Measurements from ENCODE around the gene MGAT5B.
"Not testable (repeated sequence)": the region's sequence is repeated elsewhere in the genome, so short reads cannot be mapped to it uniquely, and the experiment has no call there.

The MGAT5B gene

GRCh38 chr17:76868176-76868668 is at the start of gene MGAT5B:
MGAT5B (plus strand) TSS chr17:76868404; CDS start chr17:76869030, 626 bp downstream.
- peak; percentile 49 to 71 (median 66) for DNase-seq (ENCODE audit: low read depth in 4 of 4, low spot score in 1 of 4)

GRCh38 chr17:76820039-76820438 is 48.2 kb upstream of the MGAT5B start:
- no peak for DNase-seq (ENCODE audit: low read depth in 4 of 4, low spot score in 1 of 4)

DNA sequence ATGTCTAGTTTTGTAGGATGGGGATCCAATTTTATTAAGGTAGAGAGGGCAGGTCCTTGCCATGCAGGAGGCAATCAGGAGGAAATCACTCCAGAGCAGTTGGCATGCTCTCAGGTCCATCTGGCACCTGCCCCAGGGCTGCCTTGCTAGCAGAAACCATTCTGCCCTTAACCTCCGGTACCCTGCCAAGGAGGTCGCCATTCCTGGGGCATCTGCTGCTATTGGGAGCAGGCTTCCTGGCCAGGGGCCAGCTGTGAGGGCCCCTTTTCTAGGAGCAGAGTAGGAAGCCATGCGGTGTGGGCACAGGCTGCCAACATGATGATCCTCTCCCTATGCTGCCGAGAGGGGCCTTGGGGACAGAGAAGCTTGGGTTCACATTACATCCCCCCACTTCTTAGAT is 47.6 kb upstream of the MGAT5B start:
- DNase-seq (ENCODE audit: low read depth in 4 of 4, low spot score in 1 of 4) = no peak

GRCh38 chr17:76822184-76822778 is 45.9 kb upstream of the MGAT5B start:
- DNase-seq (ENCODE audit: low read depth in 4 of 4, low spot score in 1 of 4) = no peak

DNA sequence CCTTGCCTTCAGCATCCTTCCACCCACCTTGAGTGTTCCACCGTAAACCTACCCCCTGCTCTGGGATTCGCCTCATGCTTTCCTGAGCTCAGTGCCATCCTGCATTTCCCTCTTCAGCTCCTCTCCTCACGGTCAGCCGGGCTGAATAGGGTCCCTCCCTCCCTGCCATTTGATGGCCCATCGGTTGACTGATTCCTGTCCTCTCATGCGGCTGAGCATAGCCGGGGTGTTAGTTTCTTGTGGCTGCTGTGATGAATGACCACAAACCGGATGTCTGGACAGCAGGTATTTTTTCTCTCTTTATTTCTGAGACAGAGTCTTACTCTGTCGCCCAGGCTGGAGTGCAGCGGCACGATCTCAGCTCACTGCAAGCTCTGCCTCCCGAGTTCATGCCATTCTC is 44.1 kb upstream of the MGAT5B start:
- no peak for DNase-seq (ENCODE audit: low read depth in 4 of 4, low spot score in 1 of 4)

DNA sequence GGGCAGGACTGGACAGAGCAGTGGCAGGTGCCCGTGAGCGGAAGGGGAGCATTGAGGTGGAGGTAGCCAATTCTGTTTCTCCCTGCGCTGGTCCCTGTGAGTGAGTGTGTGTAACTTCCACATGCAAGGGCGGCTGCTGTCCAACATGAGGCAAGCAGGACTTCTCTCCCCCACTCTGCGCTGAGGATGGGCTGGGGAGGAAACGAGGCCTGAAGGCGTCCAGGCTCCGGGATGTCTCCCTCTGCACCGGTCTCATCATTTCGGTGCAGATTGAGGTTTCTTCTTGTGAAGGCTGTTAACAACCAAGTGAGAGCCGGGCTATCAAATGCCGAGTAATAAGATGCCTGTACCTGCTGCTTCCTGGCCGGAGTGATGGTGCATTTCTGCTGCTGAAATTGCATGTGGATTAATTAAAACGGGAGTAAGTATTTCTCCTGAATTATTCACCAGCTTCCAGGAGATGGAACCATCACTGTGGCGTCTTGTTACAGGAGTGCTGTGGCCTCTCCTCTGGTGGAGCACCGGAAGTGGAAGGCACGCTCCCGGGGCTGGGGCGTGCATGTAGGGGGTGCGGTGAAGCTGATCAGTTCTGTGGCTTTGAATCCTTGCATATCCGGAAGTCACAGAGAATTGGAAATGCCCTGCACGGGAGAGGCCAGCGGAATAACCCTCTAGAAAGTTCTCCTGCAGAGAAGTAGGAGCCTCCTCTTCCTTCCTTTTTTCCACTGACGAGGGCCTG is 41.7 kb upstream of the MGAT5B start:
- no peak for DNase-seq (ENCODE audit: low read depth in 4 of 4, low spot score in 1 of 4)

DNA sequence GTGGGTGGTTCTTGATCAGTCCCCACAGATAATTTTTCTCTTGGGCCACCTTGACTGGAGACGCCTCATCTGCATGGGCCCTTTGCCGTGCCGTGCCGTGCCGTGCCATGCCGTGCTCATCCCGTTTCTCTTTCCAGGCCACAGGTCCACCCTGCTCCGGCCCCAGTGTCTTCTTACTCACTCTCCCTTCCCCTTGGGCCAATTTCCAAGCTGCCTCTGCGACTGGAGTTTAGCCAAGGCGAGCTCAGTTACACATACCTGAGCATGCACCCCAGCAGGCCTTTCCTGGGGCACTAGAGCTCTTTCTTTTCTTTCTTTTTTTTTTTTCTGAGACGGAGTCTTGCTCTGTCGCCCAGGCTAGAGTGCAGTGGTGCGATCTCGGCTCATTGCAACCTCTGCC is 40.5 kb upstream of the MGAT5B start:
- no peak for DNase-seq (ENCODE audit: low read depth in 4 of 4, low spot score in 1 of 4)

DNA sequence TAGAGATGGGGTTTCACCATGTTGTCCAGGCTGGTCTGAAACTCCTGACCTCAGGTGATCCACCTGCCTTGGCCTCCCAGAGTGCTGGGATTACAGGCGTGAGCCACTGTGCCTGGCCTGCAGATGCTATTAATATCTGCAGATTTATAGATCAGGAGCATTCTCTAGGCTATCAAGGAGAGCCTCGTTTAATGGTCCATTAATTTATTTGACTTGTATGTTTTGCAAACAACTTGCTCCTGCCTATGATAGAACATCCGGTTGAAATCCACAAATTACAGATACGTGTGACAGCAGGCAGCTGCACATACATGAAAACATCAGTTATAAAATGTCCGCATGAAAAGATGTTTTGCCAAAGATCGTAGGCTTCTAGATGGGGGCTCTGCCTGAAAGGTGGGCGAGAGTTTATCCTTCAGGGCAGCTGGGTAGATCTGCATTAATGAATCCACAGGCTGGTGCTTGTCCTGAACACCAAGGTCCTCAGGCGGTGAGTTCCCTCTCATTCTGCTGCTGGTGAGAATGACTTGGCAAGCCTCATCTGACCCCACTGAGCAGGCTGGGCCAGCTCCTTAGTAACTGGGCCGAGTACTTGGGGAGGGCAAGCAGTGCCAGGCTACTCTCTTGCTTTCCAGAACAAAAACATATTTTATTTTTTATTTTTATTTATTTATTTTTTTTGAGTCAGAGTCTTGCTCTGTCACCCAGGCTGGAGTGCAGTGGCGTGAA is 37.1 kb upstream of the MGAT5B start:
- no peak for DNase-seq (ENCODE audit: low read depth in 4 of 4, low spot score in 1 of 4)

DNA sequence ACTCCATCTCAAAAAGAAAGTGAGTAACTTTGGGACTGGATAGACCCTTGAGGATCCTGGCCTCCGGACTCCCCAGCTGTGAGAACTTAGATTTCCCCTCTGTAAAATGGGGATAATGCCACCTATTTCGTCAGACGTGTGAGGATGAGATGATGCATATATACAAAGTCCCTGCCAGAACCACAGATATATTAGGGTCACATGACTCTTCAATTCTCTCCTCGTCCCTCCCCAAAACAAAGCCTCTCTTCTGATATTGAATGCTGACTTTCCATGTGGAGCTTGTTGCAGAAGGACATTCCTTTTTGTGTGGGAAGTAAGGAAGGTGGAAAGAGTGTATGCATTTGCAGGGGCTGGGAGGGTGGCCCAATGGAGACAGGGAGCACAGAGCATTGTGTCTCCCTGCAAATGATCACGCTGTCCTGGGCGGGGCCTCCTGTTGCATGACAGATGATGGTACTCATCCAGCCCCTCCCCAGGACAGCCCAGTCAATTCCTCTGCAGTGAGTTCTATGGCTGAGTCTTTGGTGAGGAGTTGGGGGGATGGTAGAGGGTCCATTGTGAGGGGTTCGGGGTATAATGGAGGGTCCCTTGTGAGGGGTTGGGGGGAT is 35.1 kb upstream of the MGAT5B start:
- DNase-seq (ENCODE audit: low read depth in 4 of 4, low spot score in 1 of 4) = no peak

DNA sequence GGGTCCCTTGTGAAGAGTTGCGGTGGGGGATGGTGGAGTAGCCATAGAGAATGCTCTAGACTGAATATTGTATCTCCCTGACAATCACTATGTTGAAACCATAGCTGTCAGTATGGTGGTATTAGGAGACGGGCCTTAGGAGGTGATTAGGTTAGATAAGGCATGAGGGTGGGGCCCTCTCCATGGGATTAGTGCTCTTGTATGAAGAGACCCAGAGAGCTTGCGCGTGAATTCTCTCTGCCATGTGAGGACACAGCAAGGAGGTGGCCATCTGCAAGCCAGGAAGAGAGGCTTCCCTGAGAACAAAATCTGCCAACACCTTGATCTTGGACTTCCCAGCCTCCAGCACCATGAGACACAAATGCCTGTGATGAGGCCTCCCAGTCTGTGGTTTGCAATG is 34.5 kb upstream of the MGAT5B start:
- DNase-seq (ENCODE audit: low read depth in 4 of 4, low spot score in 1 of 4) = no peak

- DNase-seq (ENCODE audit: low read depth in 4 of 4, low spot score in 1 of 4) = no peak
Measured at GRCh38 chr17:76834870-76835269, 33.3 kb upstream of the MGAT5B start.

DNA sequence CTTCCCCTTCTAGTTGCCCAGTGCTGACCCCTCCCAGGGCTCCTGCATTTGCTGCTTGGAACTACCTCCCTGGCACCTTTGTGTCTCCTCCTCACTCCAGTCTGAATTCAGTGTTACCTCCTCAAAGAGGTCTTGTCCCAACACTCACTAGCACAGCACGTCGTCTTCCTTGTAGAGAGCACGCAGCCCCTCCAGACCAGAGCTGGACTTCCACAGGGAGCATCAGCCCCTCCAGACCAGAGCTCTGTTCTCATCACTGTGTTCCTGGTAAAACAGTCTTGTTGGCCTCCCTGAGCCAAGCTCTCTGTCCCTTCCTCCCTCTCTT is 27.8 kb upstream of the MGAT5B start:
- no peak for DNase-seq (ENCODE audit: low read depth in 4 of 4, low spot score in 1 of 4)

- no peak for DNase-seq (ENCODE audit: low read depth in 4 of 4, low spot score in 1 of 4)
Measured at GRCh38 chr17:76840884-76841775, 27.1 kb upstream of the MGAT5B start.

DNA sequence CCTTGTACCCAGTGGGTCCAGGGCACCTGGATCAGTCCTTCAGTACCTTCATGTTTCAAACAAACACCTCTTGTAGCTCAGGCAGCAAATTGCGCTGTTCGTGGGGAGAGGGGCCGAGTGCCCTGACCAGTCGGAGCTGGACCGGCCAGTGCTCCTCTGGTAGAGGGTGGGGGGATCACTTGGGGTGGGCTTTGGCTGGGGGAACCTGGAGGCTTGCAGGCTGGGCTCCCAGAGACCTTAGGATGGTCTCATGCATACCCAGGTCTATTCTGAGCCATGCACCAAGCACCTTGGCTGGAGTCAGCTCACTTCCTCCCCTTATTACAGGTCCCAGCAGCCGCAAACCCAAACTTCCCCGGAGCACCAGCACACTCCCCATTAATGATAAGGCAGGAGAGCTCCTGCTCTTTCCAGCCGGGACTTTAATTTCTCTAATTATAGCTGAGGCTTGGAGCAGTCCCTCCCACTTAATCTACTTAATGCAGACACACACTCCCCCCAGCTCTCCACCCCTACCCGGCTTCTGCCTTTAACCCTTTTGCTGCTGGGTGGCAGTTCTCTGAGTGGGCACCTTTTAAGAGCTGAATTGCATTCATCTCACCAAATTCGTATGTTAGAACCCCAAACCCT is 26.3 kb upstream of the MGAT5B start:
- no peak for DNase-seq (ENCODE audit: low read depth in 4 of 4, low spot score in 1 of 4)

DNA sequence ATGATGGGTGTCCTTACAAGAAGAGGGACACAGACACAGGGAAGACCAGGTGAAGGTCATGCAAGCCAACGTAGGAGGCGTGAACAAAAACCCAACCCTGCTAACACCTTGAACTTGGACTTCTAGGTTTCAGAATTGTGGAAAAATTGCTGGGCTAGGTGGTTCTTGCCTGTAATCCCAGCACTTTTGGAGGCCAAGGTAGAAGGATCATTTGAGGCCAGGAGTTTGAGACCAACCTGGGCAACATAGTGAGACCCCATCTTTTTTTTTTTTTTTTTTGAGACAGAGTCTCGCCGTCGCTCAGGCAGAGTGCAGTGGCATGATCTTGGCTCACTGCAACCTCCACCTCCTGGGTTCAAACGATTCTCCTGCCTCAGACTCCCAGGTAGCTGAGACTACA is 25.1 kb upstream of the MGAT5B start:
- DNase-seq (ENCODE audit: low read depth in 4 of 4, low spot score in 1 of 4) = not testable (repeated sequence)

GRCh38 chr17:76843703-76844484 is 24.3 kb upstream of the MGAT5B start:
- DNase-seq (ENCODE audit: low read depth in 4 of 4, low spot score in 1 of 4) = no peak

DNA sequence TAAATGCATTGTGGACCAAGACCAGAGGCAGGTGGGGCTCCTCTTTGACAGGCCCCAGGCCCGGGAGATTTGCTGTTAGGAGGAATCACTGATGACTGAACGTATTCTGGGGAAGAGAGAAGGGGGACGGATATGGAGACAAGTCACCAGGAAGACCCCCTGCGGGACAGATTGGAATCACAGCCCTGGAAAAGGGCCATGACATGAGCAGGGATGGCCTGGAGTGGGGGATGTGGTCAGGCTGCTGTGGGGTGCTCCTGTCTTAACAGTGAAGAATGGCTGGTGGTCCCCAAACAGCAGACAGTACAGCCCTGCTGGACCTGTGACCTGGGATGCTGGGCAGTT is 23.7 kb upstream of the MGAT5B start:
- DNase-seq (ENCODE audit: low read depth in 4 of 4, low spot score in 1 of 4) = no peak

DNA sequence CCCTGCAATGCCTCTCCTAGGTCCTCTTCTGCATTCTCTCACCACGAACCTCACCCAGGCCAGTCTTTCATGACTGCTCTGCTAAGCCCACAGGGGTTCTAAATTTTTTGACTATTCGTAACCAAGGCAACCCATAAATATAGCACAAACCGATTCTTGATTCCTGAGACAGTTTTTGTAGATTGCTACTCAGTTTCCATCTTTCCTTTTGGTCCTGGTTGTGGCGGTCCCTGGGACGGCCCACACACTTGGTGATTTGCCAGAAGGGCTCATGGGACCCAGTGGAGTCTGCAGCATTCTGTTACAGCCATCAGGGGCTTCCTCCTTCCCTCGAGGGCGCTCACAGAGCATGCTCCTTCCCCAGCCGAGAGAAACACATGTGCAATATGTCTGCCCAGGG is 23.4 kb upstream of the MGAT5B start:
- no peak for DNase-seq (ENCODE audit: low read depth in 4 of 4, low spot score in 1 of 4)

GRCh38 chr17:76845541-76846017 is 22.6 kb upstream of the MGAT5B start:
- DNase-seq (ENCODE audit: low read depth in 4 of 4, low spot score in 1 of 4) = no peak

DNA sequence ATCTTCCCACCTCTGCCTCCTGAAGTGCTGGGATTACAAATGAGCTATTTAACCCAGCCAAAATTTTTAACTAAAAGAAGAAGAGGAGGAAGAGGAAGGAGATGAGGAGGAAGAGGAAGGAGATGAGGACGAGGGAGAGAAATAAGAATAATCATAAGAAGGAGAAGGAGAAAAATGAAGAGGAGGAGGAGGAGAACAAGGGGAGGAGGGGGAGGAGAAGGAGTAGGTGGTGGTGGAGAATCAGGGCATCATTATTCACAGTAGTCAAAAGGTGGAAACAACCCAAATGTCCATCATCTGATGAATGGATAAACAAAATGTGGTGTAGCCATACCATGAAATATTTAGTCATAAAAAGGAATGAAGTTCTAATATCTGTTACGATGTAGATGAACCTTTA is 21.2 kb upstream of the MGAT5B start:
- no peak for DNase-seq (ENCODE audit: low read depth in 4 of 4, low spot score in 1 of 4)

Measured in stimulated activated CD4-positive, alpha-beta T cell treated with anti-CD3 and anti-CD28 coated beads, Interleukin-1b, Interleukin-23, amount 100 ng/mL, for 24 hours (primary cell).